A549 (cell line): ENCODE measurements around the gene LMF2.

Source experiments
- BHLHE40 ChIP-seq: IDR thresholded peaks from 2 replicates; pipeline ENCODE4 v1.6.1; 2012; ENCODE audit warnings: low read depth, low read length, inconsistent platforms
- EP300 ChIP-seq, 2 experiments: fragments of >200 bp; sonication (Bioruptor Twin); formaldehyde crosslinking; IDR thresholded peaks; 2 replicates in 1 of 2; 3 replicates in 1 of 2; pipeline ENCODE4 v1.6.1; 2016 to 2017
- POLR2A ChIP-seq: IDR thresholded peaks from 2 replicates; pipeline ENCODE4 v1.6.1; 2012; ENCODE audit warnings: mild to moderate bottlenecking, low read length

DNA sequence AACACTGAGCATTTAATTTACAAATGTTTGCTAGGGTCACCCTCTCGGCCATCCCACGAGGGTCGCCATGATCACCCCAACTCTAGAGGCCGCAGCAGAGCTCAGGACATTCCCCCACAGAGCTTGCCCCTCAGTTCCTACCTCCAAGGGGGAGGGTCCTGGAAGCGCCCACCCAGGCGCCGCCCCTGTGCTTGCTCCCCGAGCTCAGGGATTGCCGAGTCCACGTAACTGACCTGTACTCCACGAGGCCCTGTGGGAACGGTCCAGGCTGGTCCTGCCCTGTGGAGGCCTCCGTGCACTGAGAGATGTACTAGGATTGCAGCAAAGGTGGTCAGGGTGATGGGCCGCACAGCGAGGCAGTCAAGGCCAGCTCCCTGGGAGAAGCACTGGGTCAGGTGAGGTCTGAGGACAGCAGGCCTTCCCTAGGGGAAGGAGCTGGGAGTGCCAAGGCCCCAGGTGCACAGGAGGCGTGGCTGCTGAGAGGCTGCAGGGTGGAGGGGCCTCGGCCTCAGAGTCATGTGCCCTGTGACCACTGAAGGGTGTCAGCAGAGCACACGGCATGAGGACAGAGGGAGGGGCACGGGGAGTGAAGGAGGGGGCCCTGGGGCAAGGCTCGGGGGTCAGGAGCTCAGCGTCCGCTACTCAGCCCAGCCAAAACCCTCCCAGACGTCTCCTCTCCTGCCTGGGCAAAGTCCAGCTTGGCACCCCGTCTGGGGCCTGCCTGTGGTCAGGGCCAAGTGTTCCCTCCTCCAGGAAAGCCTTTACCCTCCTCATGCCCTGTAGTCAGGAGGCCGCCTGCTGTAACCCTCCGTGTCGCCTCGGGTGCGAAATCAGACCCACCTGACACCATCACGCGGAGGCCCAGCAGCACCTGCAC, 23.3 kb downstream of the LMF2 start:
- TF ChIP-seq BHLHE40 (no peak), POLR2A (no peak), EP300 (IDR thresholded peaks at IDR 0.05) (no peak)
